K562 (cell line): ENCODE measurements around the gene TMEM170A. TPM values are rescaled to one million over a fixed set of nuclear protein-coding genes. Genes with fewer than 3 reads are reported as not detected.

ENCODE experiments used
- FIP1L1 ChIP-seq: fragments of 200-400 bp; formaldehyde crosslinking; IDR thresholded peaks from 2 replicates; pipeline ENCODE4 v1.6.1; 2018; ENCODE audit warnings: mild to moderate bottlenecking, low read depth, low read length; ENCODE audit not compliant: poor library complexity, severe bottlenecking
- MAFF ChIP-seq: IDR thresholded peaks from 2 replicates; pipeline ENCODE4 v1.6.1; 2012; ENCODE audit warnings: low read length, improper control_type of control experiment
- NELFE ChIP-seq: IDR thresholded peaks from 2 replicates; pipeline ENCODE4 v1.6.1; 2011; ENCODE audit warnings: mild to moderate bottlenecking; ENCODE audit not compliant: insufficient read depth, insufficient read length
- TRIM28 ChIP-seq: fragments of 450-650 bp; IDR thresholded peaks from 2 replicates; pipeline ENCODE4 v1.6.1; 2017
- polyA plus RNA-seq, 8 experiments: library from polyadenylated mRNA; depleted of rRNA in 4 of 8; stranded (reverse) in 5 of 8; unstranded in 3 of 8; fragments of >200 nt; fragmentation: Nextera tagmentation in 2 of 8; fragmentation: Illumina TruSeq in 1 of 8; extraction: Ambion mirVana in 2 of 8; extraction: Trizol in 1 of 8; gene quantifications; 2 replicates each; pipeline versions ENCODE4 v1.2.1 to v1.2.3, GENCODE V29; 2011 to 2014; ENCODE audit warnings: inconsistent platforms in 1 of 8, missing spikeins in 1 of 8
- total RNA-seq, 7 experiments: library from RNA; depleted of rRNA in 6 of 7; stranded (reverse); fragments of >200 nt in 6 of 7; fragmentation: Illumina TruSeq in 2 of 7; extraction: Trizol in 2 of 7; gene quantifications; 2 replicates each; pipeline versions ENCODE4 v1.2.1 to v1.2.3, GENCODE V29; 2011 to 2021; ENCODE audit warnings: low replicate concordance in 1 of 7
- TF ChIP-seq, protein P1 (sequence below), 2 experiments: fragments of 450-650 bp; formaldehyde crosslinking in 1 of 2; IDR thresholded peaks; 2 replicates each; pipeline versions ENCODE4 v1.4.0 to v1.6.1; 2014 to 2020; ENCODE audit warnings: mild to moderate bottlenecking in 2 of 2, borderline replicate concordance in 1 of 2, low read depth in 1 of 2

TMEM170A gene
- total and polyA plus RNA-seq, 9 of the 15 experiments (the other 6 are each of a cell fraction or from before 2014, with no cell fraction given) = 6.1 to 30.2 (median 15.0) TPM

DNA sequence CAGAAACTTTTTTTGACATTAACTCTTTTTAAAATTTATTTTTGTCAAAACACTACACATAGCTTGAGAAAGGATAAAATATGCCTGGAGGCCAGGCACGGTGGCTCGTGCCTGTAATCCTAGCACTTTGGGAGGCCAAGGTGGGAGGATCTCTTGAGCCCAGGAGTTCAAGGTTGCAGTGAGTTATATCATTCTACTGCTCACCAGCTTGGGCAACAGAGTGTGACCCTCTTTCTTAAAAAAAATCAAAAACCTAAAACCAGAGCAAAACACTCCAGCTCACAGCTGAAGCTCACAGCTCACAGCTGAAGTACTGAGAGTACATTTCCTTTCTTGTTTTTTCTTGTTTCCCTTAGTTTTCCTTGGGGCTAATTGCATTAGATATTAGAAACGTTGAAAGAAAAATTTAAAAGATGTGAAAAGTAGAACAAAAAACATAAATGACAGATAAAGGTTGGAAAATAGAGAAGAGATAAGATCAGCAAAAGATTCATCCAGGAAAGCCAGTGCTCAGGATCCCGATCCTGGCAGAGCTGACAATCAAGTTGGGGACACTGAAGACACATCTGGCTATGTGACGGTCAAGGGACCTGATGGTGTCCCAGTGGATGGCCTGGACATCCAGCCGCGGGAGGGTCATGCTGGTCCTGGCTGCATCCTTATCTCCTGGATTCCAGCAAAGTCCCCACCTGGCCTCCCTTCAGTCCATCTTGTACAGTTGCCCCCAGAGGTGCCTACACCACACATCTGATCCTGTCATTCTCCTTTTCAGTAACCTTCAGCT, 20.9 kb upstream of the TMEM170A start (continued):
- no peak for TF ChIP-seq MAFF
- TF ChIP-seq, protein P1, sequence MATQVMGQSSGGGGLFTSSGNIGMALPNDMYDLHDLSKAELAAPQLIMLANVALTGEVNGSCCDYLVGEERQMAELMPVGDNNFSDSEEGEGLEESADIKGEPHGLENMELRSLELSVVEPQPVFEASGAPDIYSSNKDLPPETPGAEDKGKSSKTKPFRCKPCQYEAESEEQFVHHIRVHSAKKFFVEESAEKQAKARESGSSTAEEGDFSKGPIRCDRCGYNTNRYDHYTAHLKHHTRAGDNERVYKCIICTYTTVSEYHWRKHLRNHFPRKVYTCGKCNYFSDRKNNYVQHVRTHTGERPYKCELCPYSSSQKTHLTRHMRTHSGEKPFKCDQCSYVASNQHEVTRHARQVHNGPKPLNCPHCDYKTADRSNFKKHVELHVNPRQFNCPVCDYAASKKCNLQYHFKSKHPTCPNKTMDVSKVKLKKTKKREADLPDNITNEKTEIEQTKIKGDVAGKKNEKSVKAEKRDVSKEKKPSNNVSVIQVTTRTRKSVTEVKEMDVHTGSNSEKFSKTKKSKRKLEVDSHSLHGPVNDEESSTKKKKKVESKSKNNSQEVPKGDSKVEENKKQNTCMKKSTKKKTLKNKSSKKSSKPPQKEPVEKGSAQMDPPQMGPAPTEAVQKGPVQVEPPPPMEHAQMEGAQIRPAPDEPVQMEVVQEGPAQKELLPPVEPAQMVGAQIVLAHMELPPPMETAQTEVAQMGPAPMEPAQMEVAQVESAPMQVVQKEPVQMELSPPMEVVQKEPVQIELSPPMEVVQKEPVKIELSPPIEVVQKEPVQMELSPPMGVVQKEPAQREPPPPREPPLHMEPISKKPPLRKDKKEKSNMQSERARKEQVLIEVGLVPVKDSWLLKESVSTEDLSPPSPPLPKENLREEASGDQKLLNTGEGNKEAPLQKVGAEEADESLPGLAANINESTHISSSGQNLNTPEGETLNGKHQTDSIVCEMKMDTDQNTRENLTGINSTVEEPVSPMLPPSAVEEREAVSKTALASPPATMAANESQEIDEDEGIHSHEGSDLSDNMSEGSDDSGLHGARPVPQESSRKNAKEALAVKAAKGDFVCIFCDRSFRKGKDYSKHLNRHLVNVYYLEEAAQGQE (IDR thresholded peaks at IDR 0.05; ENCODE audit: borderline replicate concordance) = no peak
- TF ChIP-seq, protein P1 (CRISPR knock-in tag; IDR thresholded peaks at IDR 0.05; ENCODE audit: low read depth) = no peak
- no peak for TF ChIP-seq TRIM28
- TF ChIP-seq FIP1L1 = no peak
- no peak for TF ChIP-seq NELFE
